IMR-90 (cell line): Measurements from ENCODE around the gene SIRPD. TPM values are rescaled to one million over a fixed set of nuclear protein-coding genes. Genes with fewer than 3 reads are reported as not detected.

Experiments used
- ATAC-seq: fragments of 200-7000 bp; cut with Tn5 transposase; 2 replicates; pipeline ENCODE4 v1.9.1; 2020; ENCODE audit warnings: low read depth, mild to moderate bottlenecking, moderate library complexity
- BruUV-seq: library from RNA; stranded (reverse); fragments of 400-500 nt; replicated peaks from 2 replicates; lab custom pipeline; 2021; lab: Mats Ljungman, UMichigan
- CTCF ChIA-PET: fragments of 300-600 bp; formaldehyde crosslinking; extraction: SDS; loops from one replicate; lab custom pipeline; 2021; ENCODE audit warnings: antibody characterized with exemption; lab: Yijun Ruan, JAX
- POLR2A ChIA-PET: fragments of 300-600 bp; sonication (Branson Sonifier 250); formaldehyde crosslinking; loops from one replicate; lab custom pipeline; 2022; ENCODE audit warnings: antibody characterized with exemption; ENCODE audit not compliant: unreplicated experiment; lab: Charles Lee
- DNase-seq: peaks from one replicate; pipeline ENCODE4 v3.0.0; 2013
- H2AFZ ChIP-seq: replicated peaks from 2 replicates; pipeline ENCODE3; 2013; ENCODE audit warnings: low read length, mild to moderate bottlenecking; ENCODE audit not compliant: poor library complexity
- H2AK5ac ChIP-seq: 2 replicates; pipeline ENCODE4 v1.6.1; 2013; ENCODE audit warnings: low read depth, low read length, inconsistent platforms
- H2AK9ac ChIP-seq: replicated peaks from 2 replicates; pipeline ENCODE3; 2013; ENCODE audit warnings: mild to moderate bottlenecking, low read depth, low read length, moderate library complexity; ENCODE audit not compliant: poor library complexity
- H2BK120ac ChIP-seq: 2 replicates; pipeline ENCODE4 v1.6.1; 2013; ENCODE audit warnings: low read depth, low read length, inconsistent platforms
- H2BK15ac ChIP-seq: 3 replicates; pipeline ENCODE4 v1.6.1; 2013; ENCODE audit warnings: low read depth, low read length, inconsistent platforms
- H2BK20ac ChIP-seq: 2 replicates; pipeline ENCODE4 v1.6.1; 2013; ENCODE audit warnings: low read depth, mild to moderate bottlenecking, inconsistent platforms, low read length, moderate library complexity
- H2BK5ac ChIP-seq: 2 replicates; pipeline ENCODE4 v1.6.1; 2013; ENCODE audit warnings: mild to moderate bottlenecking, low read depth, low read length, inconsistent platforms; ENCODE audit not compliant: poor library complexity, severe bottlenecking
- H3K14ac ChIP-seq: replicated peaks from 2 replicates; pipeline ENCODE4 v1.6.1; 2013; ENCODE audit warnings: low read depth, low read length, inconsistent platforms
- H3K18ac ChIP-seq: 2 replicates; pipeline ENCODE4 v1.6.1; 2013; ENCODE audit warnings: low read depth, low read length, control low read depth
- H3K23ac ChIP-seq: 2 replicates; pipeline ENCODE4 v1.6.1; 2013; ENCODE audit warnings: low read depth, low read length, inconsistent platforms
- H3K27ac ChIP-seq: 2 replicates; pipeline ENCODE4 v1.5.1; 2013; ENCODE audit warnings: mild to moderate bottlenecking, control low read depth, low read length; ENCODE audit not compliant: insufficient read depth
- H3K27me3 ChIP-seq: 2 replicates; pipeline ENCODE4 v1.6.1; 2013; ENCODE audit warnings: low read length; ENCODE audit not compliant: control insufficient read depth, insufficient read depth
- H3K36me3 ChIP-seq: 2 replicates; pipeline ENCODE4 v1.6.1; 2013; ENCODE audit warnings: low read length, mixed read lengths; ENCODE audit not compliant: control insufficient read depth, insufficient read depth
- H3K4ac ChIP-seq: 2 replicates; pipeline ENCODE4 v1.6.1; 2013; ENCODE audit warnings: low read depth, low read length, inconsistent platforms
- H3K4me1 ChIP-seq: 2 replicates; pipeline ENCODE4 v1.6.1; 2013; ENCODE audit warnings: low read length, mixed read lengths; ENCODE audit not compliant: control insufficient read depth, insufficient read depth
- H3K4me2 ChIP-seq: 2 replicates; pipeline ENCODE4 v1.6.1; 2013; ENCODE audit warnings: low read depth, mild to moderate bottlenecking, control low read depth, low read length, moderate library complexity
- H3K4me3 ChIP-seq: 2 replicates; pipeline ENCODE4 v1.5.1; 2013; ENCODE audit warnings: low read depth, mild to moderate bottlenecking, control low read depth, low read length, moderate library complexity; ENCODE audit not compliant: insufficient read depth
- H3K56ac ChIP-seq: 2 replicates; pipeline ENCODE4 v1.6.1; 2013; ENCODE audit warnings: low read length, inconsistent platforms; ENCODE audit not compliant: insufficient read depth; ENCODE audit errors: extremely low read depth
- H3K79me1 ChIP-seq, 2 experiments: 2 replicates each; pipeline ENCODE4 v1.6.1; 2013; ENCODE audit warnings: low read length in 2 of 2, inconsistent platforms in 1 of 2, low read depth in 1 of 2
- H3K9ac ChIP-seq: 2 replicates; pipeline ENCODE4 v1.6.1; 2013; ENCODE audit warnings: low read depth, low read length, control low read depth
- H3K9me1 ChIP-seq: 2 replicates; pipeline ENCODE4 v1.6.1; 2013; ENCODE audit warnings: low read length, inconsistent platforms; ENCODE audit not compliant: insufficient read depth
- H3K9me3 ChIP-seq: 2 replicates; pipeline ENCODE4 v1.6.1; 2013; ENCODE audit warnings: low read length; ENCODE audit not compliant: control insufficient read depth, insufficient read depth
- H4K20me1 ChIP-seq: 2 replicates; pipeline ENCODE4 v1.6.1; 2013; ENCODE audit warnings: low read length, inconsistent platforms; ENCODE audit not compliant: insufficient read depth
- H4K5ac ChIP-seq: 2 replicates; pipeline ENCODE4 v1.6.1; 2013; ENCODE audit warnings: mild to moderate bottlenecking, low read depth, low read length, control low read depth
- H4K8ac ChIP-seq, 2 experiments: 2 replicates each; pipeline ENCODE4 v1.6.1; 2013; ENCODE audit warnings: low read depth in 2 of 2, low read length in 2 of 2, control low read depth in 1 of 2, inconsistent platforms in 1 of 2
- H4K91ac ChIP-seq: 2 replicates; pipeline ENCODE4 v1.6.1; 2013; ENCODE audit warnings: low read depth, low read length, inconsistent platforms; ENCODE audit not compliant: insufficient read depth
- BHLHE40 ChIP-seq: fragments of 150-350 bp; IDR thresholded peaks from 2 replicates; pipeline ENCODE4 v1.6.1; 2016; ENCODE audit warnings: mild to moderate bottlenecking, low read depth, low read length
- CHD1 ChIP-seq: IDR thresholded peaks from 2 replicates; pipeline ENCODE4 v1.6.1; 2012; ENCODE audit warnings: low read depth, low read length, improper control_type of control experiment
- ELK1 ChIP-seq: fragments of 150-350 bp; IDR thresholded peaks from 2 replicates; pipeline ENCODE4 v1.6.1; 2016; ENCODE audit warnings: low read depth, mild to moderate bottlenecking, low read length, moderate library complexity, borderline replicate concordance
- FOS ChIP-seq: fragments of 150-350 bp; IDR thresholded peaks from 2 replicates; pipeline ENCODE4 v1.6.1; 2016; ENCODE audit warnings: low read depth, low read length
- MAFK ChIP-seq: IDR thresholded peaks from 2 replicates; pipeline ENCODE4 v1.6.1; 2012; ENCODE audit warnings: low read depth, low read length, improper control_type of control experiment
- MAZ ChIP-seq: IDR thresholded peaks from 2 replicates; pipeline ENCODE4 v1.6.1; 2012; ENCODE audit warnings: low read depth, mild to moderate bottlenecking, low read length, improper control_type of control experiment, moderate library complexity, borderline replicate concordance
- MXI1 ChIP-seq: IDR thresholded peaks from 2 replicates; pipeline ENCODE4 v1.6.1; 2012; ENCODE audit warnings: low read depth, mild to moderate bottlenecking, low read length, moderate library complexity, borderline replicate concordance
- NFE2L2 ChIP-seq: fragments of 150-350 bp; IDR thresholded peaks from 2 replicates; pipeline ENCODE4 v1.6.1; 2016; ENCODE audit warnings: low read depth, mild to moderate bottlenecking, low read length
- POLR2A ChIP-seq: IDR thresholded peaks from 2 replicates; pipeline ENCODE4 v1.6.1; 2012; ENCODE audit warnings: mild to moderate bottlenecking, low read depth, low read length
- RCOR1 ChIP-seq: IDR thresholded peaks from 2 replicates; pipeline ENCODE4 v1.6.1; 2012; ENCODE audit warnings: mild to moderate bottlenecking, low read length, improper control_type of control experiment; ENCODE audit not compliant: insufficient replicate concordance
- SMC3 ChIP-seq: fragments of 150-350 bp; IDR thresholded peaks from 2 replicates; pipeline ENCODE4 v1.6.1; 2016; ENCODE audit warnings: low read depth, mild to moderate bottlenecking, antibody characterized with exemption, low read length, moderate library complexity
- USF2 ChIP-seq: fragments of 150-350 bp; IDR thresholded peaks from 2 replicates; pipeline ENCODE4 v1.6.1; 2017; ENCODE audit warnings: mild to moderate bottlenecking, antibody characterized with exemption, low read length, low read depth
- WGBS, 2 experiments: methylation state at CpG; one replicate each; pipeline versions ENCODE4 v1.1.5 to v1.1.7; 2013; ENCODE audit warnings: missing lambda C conversion rate in 2 of 2; ENCODE audit not compliant: insufficient read length in 1 of 2; ENCODE audit errors: extremely low coverage in 2 of 2; 5-methylcytosine and 5-hydroxymethylcytosine counted together
- dilution Hi-C: fragments of 300-500 bp; cut with HindIII; formaldehyde crosslinking; loops from one replicate; pipeline ENCODE4 v1.14.3; 2018; ENCODE audit warnings: low sequenced_read_pairs; ENCODE audit not compliant: unreplicated experiment
- in situ Hi-C: fragments of 300-500 bp; cut with MboI; formaldehyde crosslinking; loops from 3 replicates; pipeline ENCODE4 v1.14.3; 2019; ENCODE audit warnings: low sequenced_read_pairs, inconsistent platforms, mixed read lengths
- intact Hi-C: fragments of 100-400 bp; cut with micrococcal nuclease; formaldehyde crosslinking; loops from 2 replicates; pipeline ENCODE4 v1.10.0; 2022
- polyA plus RNA-seq, 3 experiments: library from polyadenylated mRNA; depleted of rRNA; stranded (reverse); fragments of >200 nt; gene quantifications; 2 replicates each; pipeline ENCODE4 v1.2.3, GENCODE V29; 2012; ENCODE audit warnings: low replicate concordance in 1 of 3
- total RNA-seq: library from RNA; depleted of rRNA; stranded (reverse); fragments of >200 nt; gene quantifications from 2 replicates; pipeline ENCODE4 v1.2.3, GENCODE V29; 2012
- TF ChIP-seq, protein P1 (sequence below): conservative IDR thresholded peaks from 2 replicates; pipeline ENCODE4 v1.5.1; 2012; ENCODE audit warnings: mild to moderate bottlenecking, low read depth, low read length, improper control_type of control experiment

Gene SIRPD
- total and polyA plus RNA-seq, 2 of the 4 experiments (the other 2 are of a cell fraction), result not detected

- H3K27me3 ChIP-seq, result peaks cover 28% of the 10 kb centered on the region
- no peak overlapping the region for H2BK5ac ChIP-seq
- intact Hi-C loops (no loop called here), in situ Hi-C loops (no loop called here), dilution Hi-C loops (no loop called here)
- H4K8ac ChIP-seq, result no peak overlapping the region
- H3K4ac ChIP-seq, result no peak overlapping the region
- ChIA-PET POLR2A (no interaction called here), CTCF (interaction anchor here (2.1 kb wide), 1 partner anchor 9 kb away, joined by 5 read pairs; no protein-coding TSS in a partner anchor)
- H2AK5ac ChIP-seq, result no peak overlapping the region
- H4K91ac ChIP-seq, result no peak overlapping the region
- no peak for ATAC-seq
- H3K4me1 ChIP-seq, result no peaks in the 10 kb centered on the region
- no TSS peak for BruUV-seq
- TF ChIP-seq MAFK (no peak), USF2 (no peak), ELK1 (no peak), POLR2A (no peak), MXI1 (no peak), FOS (no peak), NFE2L2 (no peak), RCOR1 (no peak), SMC3 (no peak), BHLHE40 (no peak), MAZ (no peak), CHD1 (no peak)
- TF ChIP-seq, protein P1, sequence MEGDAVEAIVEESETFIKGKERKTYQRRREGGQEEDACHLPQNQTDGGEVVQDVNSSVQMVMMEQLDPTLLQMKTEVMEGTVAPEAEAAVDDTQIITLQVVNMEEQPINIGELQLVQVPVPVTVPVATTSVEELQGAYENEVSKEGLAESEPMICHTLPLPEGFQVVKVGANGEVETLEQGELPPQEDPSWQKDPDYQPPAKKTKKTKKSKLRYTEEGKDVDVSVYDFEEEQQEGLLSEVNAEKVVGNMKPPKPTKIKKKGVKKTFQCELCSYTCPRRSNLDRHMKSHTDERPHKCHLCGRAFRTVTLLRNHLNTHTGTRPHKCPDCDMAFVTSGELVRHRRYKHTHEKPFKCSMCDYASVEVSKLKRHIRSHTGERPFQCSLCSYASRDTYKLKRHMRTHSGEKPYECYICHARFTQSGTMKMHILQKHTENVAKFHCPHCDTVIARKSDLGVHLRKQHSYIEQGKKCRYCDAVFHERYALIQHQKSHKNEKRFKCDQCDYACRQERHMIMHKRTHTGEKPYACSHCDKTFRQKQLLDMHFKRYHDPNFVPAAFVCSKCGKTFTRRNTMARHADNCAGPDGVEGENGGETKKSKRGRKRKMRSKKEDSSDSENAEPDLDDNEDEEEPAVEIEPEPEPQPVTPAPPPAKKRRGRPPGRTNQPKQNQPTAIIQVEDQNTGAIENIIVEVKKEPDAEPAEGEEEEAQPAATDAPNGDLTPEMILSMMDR, result no peak
- H3K27ac ChIP-seq, result no peak overlapping the region
- no peak overlapping the region for H3K23ac ChIP-seq
- H3K18ac ChIP-seq, result no peak overlapping the region
- H4K20me1 ChIP-seq, result no peaks in the 10 kb centered on the region
- H2BK120ac ChIP-seq, result no peak overlapping the region
- H3K9me1 ChIP-seq, result no peaks in the 10 kb centered on the region
- H3K56ac ChIP-seq, result no peak overlapping the region
- H2BK15ac ChIP-seq, result no peak overlapping the region
- no peak overlapping the region for H2AK9ac ChIP-seq
- H3K36me3 ChIP-seq, result no peaks in the 10 kb centered on the region
- no peak overlapping the region for H2AFZ ChIP-seq
- H3K4me2 ChIP-seq, result no peak overlapping the region
- H4K5ac ChIP-seq, result no peak overlapping the region
- DNase-seq, result no peak
- H3K14ac ChIP-seq, result no peak overlapping the region
- H2BK20ac ChIP-seq, result no peak overlapping the region
- no CpG with 5 or more reads among the region's 3 CpGs for WGBS, 2 experiments
- no peak overlapping the region for H3K4me3 ChIP-seq
- H3K9ac ChIP-seq, result no peak overlapping the region
- 0 out of 2 replicates have a peak, but pooled peaks cover 3% of the 10 kb centered on the region for H3K9me3 ChIP-seq
- H3K79me1 ChIP-seq, result no peaks in the 10 kb centered on the region
These were observed 63.1 kb downstream of the SIRPD start for GRCh38 chr20:1494436-1494835.
